Endometrial microvascular endothelial cells (primary cell): Measurements from ENCODE around the gene FAM117A. TPM values are rescaled to one million over a fixed set of nuclear protein-coding genes. Genes with fewer than 3 reads are reported as not detected.
"Not testable (repeated sequence)": the region's sequence is repeated elsewhere in the genome, so short reads cannot be mapped to it uniquely, and the experiment has no call there.

Experiments used
- in situ Hi-C: cut with HindIII; loops from 2 replicates; pipeline ENCODE4 v1.10.0; 2017; ENCODE audit warnings: low sequenced_read_pairs, low pct_unique_long_range_greater_than_20kb; ENCODE audit errors: inconsistent ontology term
- total RNA-seq: library from RNA; depleted of rRNA; stranded (reverse); fragments of >200 nt; gene quantifications from one replicate; pipeline ENCODE4 v1.2.3, GENCODE V29; 2015; ENCODE audit errors: inconsistent ontology term

FAM117A gene
- total RNA-seq, 1 donor from 2014 or later = 8.5 TPM

DNA sequence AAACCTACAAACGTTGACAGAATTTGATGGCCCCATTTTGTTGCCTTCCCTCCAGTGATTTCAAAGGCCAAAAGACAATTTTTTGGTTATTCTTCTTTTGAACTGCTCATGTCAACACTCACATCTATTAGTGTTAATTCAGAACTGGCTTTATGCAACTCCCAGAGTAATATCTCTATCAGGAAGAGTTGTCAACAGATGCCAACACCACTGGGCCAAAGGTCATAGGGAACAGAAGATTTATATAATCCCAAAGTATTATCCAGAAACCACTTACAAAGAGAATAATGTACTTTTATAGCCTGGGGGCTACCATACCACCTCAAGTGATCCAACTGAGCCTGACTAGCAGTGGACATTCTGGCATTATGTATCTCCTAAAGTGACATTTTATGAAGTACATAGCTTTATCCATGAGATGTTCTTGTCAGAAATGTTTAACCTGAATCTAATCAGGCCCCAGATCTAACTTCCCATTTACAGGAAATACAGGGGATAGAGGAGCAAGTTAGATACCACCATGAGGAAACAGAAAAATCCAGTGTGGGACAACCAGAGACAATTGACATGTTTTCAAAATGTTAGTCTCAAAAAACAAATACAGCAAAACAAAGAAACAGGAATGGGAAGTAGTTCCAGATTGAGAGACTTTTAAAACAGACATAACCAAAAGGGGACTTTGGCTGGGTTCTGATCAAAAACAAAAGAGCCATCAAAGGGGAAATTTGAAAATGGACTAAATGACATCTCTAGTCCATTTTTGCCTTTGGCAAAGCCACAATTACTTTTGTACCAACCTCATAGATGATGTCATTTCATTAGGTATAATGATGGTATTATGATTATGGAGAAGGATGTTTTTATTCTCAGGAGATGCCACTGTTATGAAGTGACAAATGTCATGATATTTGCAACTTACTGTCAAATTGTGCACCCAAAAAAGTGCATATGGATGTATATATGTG, 18.5 kb downstream of the FAM117A start:
- in situ Hi-C loops = no loop called here

DNA sequence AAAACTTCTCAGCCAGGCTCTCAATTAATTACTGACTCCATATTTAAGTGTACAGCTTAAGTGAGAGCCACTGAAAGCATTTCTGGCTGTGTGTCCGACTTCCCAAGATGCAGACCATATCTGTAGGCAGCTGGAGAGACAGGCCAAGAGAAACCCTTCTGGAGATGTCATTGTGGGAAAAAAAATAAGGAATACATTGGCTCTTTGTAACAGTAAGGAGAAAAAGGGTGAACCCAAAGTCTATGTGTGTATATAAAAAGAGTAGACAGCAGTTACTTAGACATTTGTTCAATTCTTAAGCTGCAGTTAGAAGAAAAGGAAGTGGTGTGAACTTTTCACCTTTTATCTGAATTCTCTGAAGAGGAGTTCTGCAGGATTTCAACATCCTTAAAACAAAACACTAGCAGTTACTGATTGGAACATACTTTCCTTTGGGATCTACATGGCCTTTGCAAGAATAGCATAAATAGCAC, 21.7 kb downstream of the FAM117A start:
- in situ Hi-C loops = no loop called here

GRCh38 chr17:49741692-49742076, 22.2 kb downstream of the FAM117A start:
- in situ Hi-C loops = no loop called here

GRCh38 chr17:49741009-49741691, 22.8 kb downstream of the FAM117A start:
- in situ Hi-C loops = no loop called here

DNA sequence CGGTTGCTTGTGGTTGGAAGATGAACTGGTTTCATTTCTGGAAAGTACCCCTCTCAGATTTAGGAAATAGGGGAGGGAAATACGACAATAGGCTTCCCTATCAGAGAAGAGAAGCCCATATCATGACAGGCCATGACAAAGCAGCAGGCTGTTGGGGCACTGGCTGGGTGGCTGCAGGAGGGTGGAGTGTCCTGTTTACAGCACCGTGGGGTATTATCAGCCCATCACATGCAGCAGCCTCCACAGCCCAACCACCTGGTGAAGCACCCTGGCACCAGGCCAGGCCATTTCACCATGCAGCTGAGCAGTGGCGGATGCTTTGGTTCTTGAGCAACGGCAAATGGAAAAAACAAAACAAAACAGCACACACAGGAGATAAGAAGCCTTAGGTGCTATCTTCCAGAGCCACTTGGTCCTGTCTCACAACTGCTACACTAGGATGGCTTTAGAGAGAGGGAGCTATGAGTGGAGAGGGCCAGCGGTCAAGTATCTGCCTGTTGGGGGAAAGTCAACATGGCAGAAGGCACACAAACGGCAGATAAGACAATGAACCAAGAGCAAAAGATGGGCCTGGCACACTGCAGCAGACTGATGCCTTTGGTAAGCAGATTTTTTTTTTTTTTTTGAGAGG, 24.2 kb downstream of the FAM117A start:
- in situ Hi-C loops = no loop called here

- in situ Hi-C loops = no loop called here
Measured at GRCh38 chr17:49738456-49739163, 25.3 kb downstream of the FAM117A start.

- in situ Hi-C loops = no loop called here
Measured at GRCh38 chr17:49734515-49735490, 29.1 kb downstream of the FAM117A start.

DNA sequence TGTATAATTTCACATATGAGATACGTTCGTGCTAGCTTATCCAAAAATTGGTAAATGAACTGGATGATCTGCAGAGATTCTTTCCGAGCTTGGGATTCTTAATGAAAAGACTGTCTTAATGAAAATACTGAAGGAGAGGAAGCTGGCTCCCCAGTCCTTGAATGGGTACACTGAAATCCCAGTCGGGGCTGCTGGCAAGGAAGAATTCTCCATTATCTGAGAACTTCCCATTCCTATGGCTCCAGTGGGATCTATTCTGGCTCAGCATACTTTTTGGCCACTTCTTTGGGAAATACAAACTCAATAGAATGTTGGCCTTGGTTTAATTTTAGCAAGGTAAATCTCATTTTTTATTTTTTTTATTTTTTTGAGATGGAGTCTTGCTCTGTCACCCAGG, 32.5 kb downstream of the FAM117A start:
- in situ Hi-C loops = no loop called here

- in situ Hi-C loops = no loop called here
Measured at GRCh38 chr17:49730785-49731434, 33.0 kb downstream of the FAM117A start.

DNA sequence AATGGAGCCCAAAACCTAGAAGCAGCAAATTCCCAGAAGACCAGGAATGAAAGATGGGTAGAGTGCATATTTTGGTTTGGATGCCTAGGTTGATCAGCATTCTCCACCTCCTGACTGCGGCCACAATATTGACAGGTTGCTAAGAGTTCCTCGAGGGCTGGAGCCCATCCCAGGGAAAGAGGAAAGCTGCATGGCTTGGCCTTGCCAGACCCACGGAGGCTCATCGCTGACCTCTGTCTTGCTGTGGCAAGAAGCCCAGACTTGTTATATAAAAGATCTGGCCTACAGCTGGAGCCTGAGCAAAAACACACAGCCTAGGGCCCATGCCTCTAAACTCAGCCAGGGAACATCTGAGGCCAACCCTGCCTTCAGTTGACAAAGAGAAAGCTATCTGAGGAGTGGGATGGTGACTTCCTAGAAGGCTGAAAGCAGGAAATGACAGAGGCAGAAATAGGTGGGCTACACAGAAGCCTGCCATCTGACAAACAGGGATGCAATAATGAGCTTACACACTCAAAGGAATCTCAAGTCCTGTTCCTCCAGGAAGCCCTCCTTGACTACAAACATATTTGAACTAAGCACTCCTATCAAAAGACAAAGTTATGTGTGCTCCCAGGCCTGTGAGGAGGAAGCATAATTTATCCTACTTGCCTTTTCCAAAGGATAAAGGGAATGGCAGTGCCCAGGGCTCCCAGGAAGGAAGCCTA, 33.7 kb downstream of the FAM117A start:
- in situ Hi-C loops = no loop called here

GRCh38 chr17:49729069-49729468, 34.9 kb downstream of the FAM117A start:
- in situ Hi-C loops = no loop called here

- in situ Hi-C loops = no loop called here
Measured at GRCh38 chr17:49728425-49728824, 35.5 kb downstream of the FAM117A start.

GRCh38 chr17:49727380-49727779, 36.6 kb downstream of the FAM117A start:
- in situ Hi-C loops = no loop called here

GRCh38 chr17:49725452-49726130, 38.3 kb downstream of the FAM117A start:
- in situ Hi-C loops = no loop called here

DNA sequence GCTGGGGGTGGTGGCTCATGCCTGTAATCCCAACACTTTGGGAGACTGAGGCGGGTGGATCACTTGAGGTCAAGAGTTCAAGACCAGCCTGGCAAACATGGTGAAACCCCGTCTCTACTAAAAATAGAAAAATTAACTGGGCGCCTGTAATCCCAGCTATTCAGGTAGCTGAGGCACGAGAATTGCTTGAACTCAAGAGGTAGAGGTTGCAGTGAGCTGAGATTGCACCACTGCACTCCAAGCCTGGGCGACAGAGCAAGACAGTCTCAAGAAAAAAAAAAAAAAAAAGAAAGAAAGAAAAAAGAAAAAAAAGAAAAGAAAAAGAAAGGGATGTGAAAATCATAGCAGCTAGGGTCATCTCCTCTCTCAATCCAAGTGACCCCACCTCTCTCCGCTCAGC, 39.4 kb downstream of the FAM117A start:
- in situ Hi-C loops = not testable (repeated sequence)

DNA sequence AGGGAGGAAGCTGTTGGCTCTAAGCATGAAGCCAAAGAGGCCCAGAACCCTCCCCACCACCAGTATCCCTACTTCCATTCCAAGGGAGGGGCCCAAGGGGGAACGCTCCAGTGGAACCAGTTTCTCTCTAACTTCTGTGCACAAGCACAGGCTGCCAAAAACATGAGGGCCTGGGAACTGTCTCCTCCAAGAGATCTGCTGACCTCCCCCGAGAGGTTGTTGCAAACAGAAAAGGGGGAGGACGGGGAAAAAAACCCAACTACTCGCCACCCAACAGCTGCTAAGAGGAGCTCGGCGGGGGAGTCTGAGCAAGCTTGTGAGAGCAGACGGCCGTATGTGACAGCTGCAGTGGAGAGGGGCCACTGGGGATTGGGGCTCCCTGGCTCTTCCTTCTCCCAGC, 40.5 kb downstream of the FAM117A start:
- in situ Hi-C loops = no loop called here
